Calu3 (cell line): ENCODE data around the gene NODAL. TPM values are rescaled to one million over a fixed set of nuclear protein-coding genes. Genes with fewer than 3 reads are reported as not detected.

Experiments
- BruUV-seq: library from RNA; stranded (reverse); fragments of 400-500 nt; replicated peaks from 2 replicates; lab custom pipeline; 2021; lab: Mats Ljungman, UMichigan
- CTCF ChIA-PET: fragments of 300-600 bp; sonication (Branson Sonifier 250); formaldehyde crosslinking; loops from one replicate; lab custom pipeline; 2022; ENCODE audit warnings: antibody characterized with exemption; lab: Charles Lee
- DNase-seq: peaks from one replicate; pipeline ENCODE4 v3.0.0; 2022
- H3K27ac Mint-ChIP-seq: one replicate; pipeline ENCODE4 v1.8.0; 2022; ENCODE audit warnings: mixed read lengths; ENCODE audit not compliant: unreplicated experiment
- H3K27me3 Mint-ChIP-seq: one replicate; pipeline ENCODE4 v1.8.0; 2022; ENCODE audit warnings: mixed read lengths; ENCODE audit not compliant: unreplicated experiment
- H3K36me3 Mint-ChIP-seq: one replicate; pipeline ENCODE4 v1.8.0; 2022; ENCODE audit warnings: mild to moderate bottlenecking, moderate library complexity, mixed read lengths; ENCODE audit not compliant: insufficient read depth, unreplicated experiment
- H3K4me1 Mint-ChIP-seq: one replicate; pipeline ENCODE4 v1.8.0; 2022; ENCODE audit warnings: mild to moderate bottlenecking, low read depth, mixed read lengths; ENCODE audit not compliant: unreplicated experiment
- H3K4me3 Mint-ChIP-seq: one replicate; pipeline ENCODE4 v1.8.0; 2022; ENCODE audit warnings: mild to moderate bottlenecking, low read depth, moderate library complexity, mixed read lengths; ENCODE audit not compliant: unreplicated experiment
- H3K9me3 Mint-ChIP-seq: one replicate; pipeline ENCODE4 v1.8.0; 2022; ENCODE audit warnings: low read depth, mixed read lengths; ENCODE audit not compliant: unreplicated experiment
- CTCF ChIP-seq: fragments of 200-600 bp; IDR thresholded peaks from one replicate; pipeline ENCODE4 v1.8.0; 2022; ENCODE audit warnings: antibody characterized with exemption; ENCODE audit not compliant: unreplicated experiment
- intact Hi-C: fragments of 100-400 bp; cut with micrococcal nuclease; formaldehyde crosslinking; loops from one replicate; pipeline ENCODE4 v1.10.0; 2022; ENCODE audit not compliant: unreplicated experiment
- total RNA-seq: library from RNA; stranded (reverse); gene quantifications from 2 replicates; pipeline ENCODE4 v1.2.3, GENCODE V29; 2022

NODAL gene
- total RNA-seq, 1 experiment from 2014 or later: not detected

GRCh38 chr10:70461397-70462348, 20.2 kb upstream of the NODAL start:
- intact Hi-C loops: loop anchor here (1.0 to 2.0 kb wide), 2 partner anchors 79 to 297 kb away; no protein-coding TSS in a partner anchor
- DNase-seq: peak; percentile 68
- Mint-ChIP-seq H3K36me3 (no peaks in the 10 kb centered on the region), H3K9me3 (no peaks in the 10 kb centered on the region), H3K4me1 (no peaks in the 10 kb centered on the region), H3K4me3 (no peak overlapping the region), H3K27ac (no peak overlapping the region), H3K27me3 (peaks cover 76% of the 10 kb centered on the region)
- TF ChIP-seq CTCF: peak; percentile 96
- BruUV-seq: no TSS peak
- CTCF ChIA-PET: interaction anchor here (0.6 to 2.3 kb wide), 12 partner anchors 11 to 926 kb away, joined by 3 to 15 read pairs (median 4); no protein-coding TSS in a partner anchor

- Mint-ChIP-seq H3K4me3 (no peak overlapping the region), H3K27me3 (peaks cover 79% of the 10 kb centered on the region), H3K9me3 (no peaks in the 10 kb centered on the region), H3K27ac (no peak overlapping the region), H3K4me1 (no peaks in the 10 kb centered on the region), H3K36me3 (no peaks in the 10 kb centered on the region)
- intact Hi-C loops: loop anchor here (2.0 kb wide), 1 partner anchor 299 kb away; no protein-coding TSS in a partner anchor
- CTCF ChIA-PET: interaction anchor here (0.9 to 2.0 kb wide), 2 partner anchors 69 to 82 kb away, joined by 3 to 15 read pairs; no protein-coding TSS in a partner anchor
- DNase-seq: no peak
- TF ChIP-seq CTCF: no peak
- BruUV-seq: no TSS peak
These were observed 18.5 kb upstream of the NODAL start for GRCh38 chr10:70459774-70460490.

DNA sequence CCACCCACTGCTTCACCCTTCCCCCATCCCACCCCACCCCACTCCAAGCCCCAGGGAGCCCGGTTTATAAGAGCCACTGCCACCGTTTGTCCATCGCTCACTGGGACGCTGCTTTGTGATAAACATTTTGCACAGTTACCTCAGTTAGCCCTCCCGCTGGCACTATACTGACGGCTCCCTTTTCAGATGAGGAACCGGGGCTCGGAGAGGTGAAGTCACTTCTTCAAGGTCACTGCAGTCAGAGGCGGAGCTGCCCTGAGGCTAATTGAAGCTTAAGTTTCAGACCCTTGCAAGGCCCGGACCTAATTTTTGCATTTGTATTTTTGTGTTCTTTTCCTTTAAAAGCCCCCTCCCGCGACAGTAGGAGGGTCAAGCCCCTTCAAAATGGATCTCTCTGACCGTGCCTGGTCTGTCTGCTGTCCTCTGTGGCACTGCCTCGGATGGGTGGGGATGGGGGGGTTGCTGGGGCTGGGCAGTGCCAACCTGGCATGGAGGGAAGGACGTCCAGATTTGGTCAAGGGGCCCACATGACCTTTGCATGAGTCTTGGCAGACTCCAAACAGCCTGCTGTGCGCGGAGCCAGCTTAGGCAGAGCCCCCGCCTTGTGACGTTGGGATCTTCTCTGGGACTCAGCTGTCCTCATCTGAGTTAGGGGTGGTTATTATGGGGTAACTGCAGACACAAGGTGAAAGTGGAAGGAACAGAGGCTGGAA, 17.7 kb upstream of the NODAL start:
- Mint-ChIP-seq H3K4me3 (peak overlapping the region; percentile 31), H3K9me3 (no peaks in the 10 kb centered on the region), H3K4me1 (no peaks in the 10 kb centered on the region), H3K36me3 (no peaks in the 10 kb centered on the region), H3K27ac (no peak overlapping the region), H3K27me3 (peaks cover 85% of the 10 kb centered on the region)
- no TSS peak for BruUV-seq
- no peak for DNase-seq
- CTCF ChIA-PET: interaction anchor here (0.6 to 0.7 kb wide), 2 partner anchors 276 to 360 kb away, joined by 5 to 6 read pairs; no protein-coding TSS in a partner anchor
- intact Hi-C loops: no loop called here
- no peak for TF ChIP-seq CTCF
